A549 (cell line): ENCODE measurements around the gene STAT5A.

Experiments used
- ESRRA ChIP-seq: fragments of 150-350 bp; IDR thresholded peaks from 2 replicates; pipeline ENCODE4 v1.6.1; 2014; ENCODE audit warnings: mild to moderate bottlenecking, low read length, borderline replicate concordance
- JUN ChIP-seq, 2 experiments: fragments of >200 bp; sonication (Bioruptor Twin); formaldehyde crosslinking; IDR thresholded peaks; 2 replicates in 1 of 2; 3 replicates in 1 of 2; pipeline ENCODE4 v1.6.1; 2016 to 2017
- POLR2A ChIP-seq: IDR thresholded peaks from 2 replicates; pipeline ENCODE4 v1.6.1; 2012; ENCODE audit warnings: mild to moderate bottlenecking, low read length
- RAD21 ChIP-seq, 2 experiments: fragments of >200 bp in 1 of 2; sonication (Bioruptor Twin) in 1 of 2; formaldehyde crosslinking in 1 of 2; IDR thresholded peaks in 1 of 2; conservative IDR thresholded peaks in 1 of 2; 2 replicates in 1 of 2; 3 replicates in 1 of 2; pipeline ENCODE4 v1.6.1; 2012 to 2018; ENCODE audit warnings: inconsistent platforms in 1 of 2
- REST ChIP-seq: fragments of 200-600 bp; sonication (generic); IDR thresholded peaks from 2 replicates; pipeline ENCODE4 v1.6.1; 2016; ENCODE audit warnings: antibody characterized with exemption, mild to moderate bottlenecking, moderate library complexity
- USF2 ChIP-seq: fragments of 450-650 bp; IDR thresholded peaks from 2 replicates; pipeline ENCODE4 v1.6.1; 2014; ENCODE audit warnings: antibody characterized with exemption

- TF ChIP-seq JUN (IDR thresholded peaks at IDR 0.05) (no peak), RAD21 (conservative IDR thresholded peaks at IDR 0.05 in 1 of 2, IDR thresholded peaks at IDR 0.05 in 1 of 2) (no peak), POLR2A (no peak), REST (no peak), ESRRA (no peak), USF2 (no peak)
Measured at GRCh38 chr17:42241871-42242270, 46.4 kb upstream of the STAT5A start.
